ENCODE data around the gene UNC45A. TPM values are rescaled to one million over a fixed set of nuclear protein-coding genes. Genes with fewer than 3 reads are reported as not detected.
A peak's percentile ranks its signal among the peaks of the same experiment; 100 is the strongest.

UNC45A gene
- polyA plus RNA-seq, 3 donors: 29.3 to 42.6 (median 30.4) TPM

GRCh38 chr15:90987561-90988141 lies 52.6 kb downstream of the UNC45A start:
- H3K27me3 ChIP-seq (ENCODE audit: control insufficient read depth in 2 of 2, insufficient read depth in 2 of 2, low read length in 2 of 2): no peaks in the 10 kb centered on the region
- no peak overlapping the region for H3K4me3 Mint-ChIP-seq
- no peak overlapping the region for H3K4me3 ChIP-seq (replicated peaks in 1 of 3; ENCODE audit: low read depth in 2 of 3, low read length in 3 of 3)
- peak overlapping the region in 1 of 2 donors; percentile 42 for H3K27ac ChIP-seq (ENCODE audit: low read depth in 1 of 2, low read length in 2 of 2)
- intact Hi-C loops (cut with micrococcal nuclease): no loop called here
- peaks cover 2 to 4% of the 10 kb centered on the region in 2 donors for H3K36me3 ChIP-seq (replicated peaks in 1 of 2; ENCODE audit: control insufficient read depth in 1 of 2, insufficient read depth in 2 of 2, low read length in 2 of 2)
- H3K9me3 ChIP-seq (replicated peaks in 1 of 2; ENCODE audit: control insufficient read depth in 1 of 2, insufficient read depth in 1 of 2, low read length in 2 of 2): no peaks in the 10 kb centered on the region
- H3K4me1 Mint-ChIP-seq: peaks cover 34% of the 10 kb centered on the region
- H3K79me2 ChIP-seq (ENCODE audit: insufficient read depth, low read length): peaks cover 99% of the 10 kb centered on the region
- no peaks in the 10 kb centered on the region for H4K20me1 ChIP-seq (ENCODE audit: insufficient read depth, low read length)
- H3K9me3 Mint-ChIP-seq: no peaks in the 10 kb centered on the region
- H3K27me3 Mint-ChIP-seq (ENCODE audit: low read depth in 3 of 3): no peaks in the 10 kb centered on the region
- peaks cover 4 to 16% of the 10 kb centered on the region in 2 donors for H3K36me3 Mint-ChIP-seq
- no peak overlapping the region for H3K4me2 ChIP-seq (replicated peaks; ENCODE audit: extremely low read depth, low read length, poor library complexity, severe bottlenecking)
- TF ChIP-seq CTCF (IDR thresholded peaks at IDR 0.05): no peak
- H3K27ac Mint-ChIP-seq: peak overlapping the region in 2 of 7 donors; percentile 62 to 66
- H3K9ac ChIP-seq (ENCODE audit: insufficient read depth, low read length, poor library complexity, severe bottlenecking): no peak overlapping the region
- no peak for DNase-seq
- 95% methylated on average over 5 of the region's 7 CpGs for WGBS (ENCODE audit: insufficient coverage)
- peaks cover 17 to 18% of the 10 kb centered on the region in 2 donors for H3K4me1 ChIP-seq (ENCODE audit: control insufficient read depth in 1 of 2, insufficient read depth in 2 of 2, low read length in 2 of 2)
- H2AFZ ChIP-seq (ENCODE audit: insufficient read depth, low read depth, low read length, poor library complexity, severe bottlenecking): peak overlapping the region; percentile 64

- Histone ChIP-seq H3K79me2 (ENCODE audit: insufficient read depth, low read length) (peaks cover 99% of the 10 kb centered on the region), H2AFZ (ENCODE audit: insufficient read depth, low read depth, low read length, poor library complexity, severe bottlenecking) (peak overlapping the region; percentile 64), H3K4me3 (replicated peaks in 1 of 3; ENCODE audit: low read depth in 2 of 3, low read length in 3 of 3) (peak overlapping the region in 1 of 3 experiments; percentile 27), H3K36me3 (replicated peaks in 1 of 2; ENCODE audit: control insufficient read depth in 1 of 2, insufficient read depth in 2 of 2, low read length in 2 of 2) (peaks cover 2 to 4% of the 10 kb centered on the region in 2 donors), H4K20me1 (ENCODE audit: insufficient read depth, low read length) (no peaks in the 10 kb centered on the region), H3K4me1 (ENCODE audit: control insufficient read depth in 1 of 2, insufficient read depth in 2 of 2, low read length in 2 of 2) (peaks cover 17 to 20% of the 10 kb centered on the region in 2 donors), H3K4me2 (replicated peaks; ENCODE audit: extremely low read depth, low read length, poor library complexity, severe bottlenecking) (peak overlapping the region; percentile 13), H3K9me3 (replicated peaks in 1 of 2; ENCODE audit: control insufficient read depth in 1 of 2, insufficient read depth in 1 of 2, low read length in 2 of 2) (no peaks in the 10 kb centered on the region), H3K27ac (ENCODE audit: low read depth in 1 of 2, low read length in 2 of 2) (peak overlapping the region in 1 of 2 donors; percentile 46), H3K27me3 (ENCODE audit: control insufficient read depth in 2 of 2, insufficient read depth in 2 of 2, low read length in 2 of 2) (no peaks in the 10 kb centered on the region), H3K9ac (ENCODE audit: insufficient read depth, low read length, poor library complexity, severe bottlenecking) (no peak overlapping the region)
- DNase-seq: no peak
- Mint-ChIP-seq H3K9me3 (no peaks in the 10 kb centered on the region), H3K27ac (peak overlapping the region in 5 of 7 donors; percentile 6 to 79 (median 73)), H3K4me3 (peak overlapping the region; percentile 63 to 80), H3K4me1 (peaks cover 37% of the 10 kb centered on the region), H3K36me3 (peaks cover 4 to 13% of the 10 kb centered on the region in 2 donors), H3K27me3 (ENCODE audit: low read depth in 3 of 3) (no peaks in the 10 kb centered on the region)
- 29% methylated on average over 6 of the region's 6 CpGs for WGBS (ENCODE audit: insufficient coverage)
- intact Hi-C loops (cut with micrococcal nuclease): no loop called here
- TF ChIP-seq CTCF (IDR thresholded peaks at IDR 0.05): no peak
Observed at GRCh38 chr15:90988296-90988695, 53.2 kb downstream of the UNC45A start.

All from CD14-positive monocyte (primary cell).